B cell (primary cell): ENCODE measurements around the gene CRY2.

Source experiments
- EZH2 ChIP-seq: IDR thresholded peaks from 2 replicates; pipeline ENCODE4 v1.6.1; 2012; ENCODE audit warnings: borderline replicate concordance, low read depth, mild to moderate bottlenecking, moderate library complexity, low read length; ENCODE audit not compliant: insufficient read depth, poor library complexity, severe bottlenecking
- TF ChIP-seq, protein P1 (sequence below): fragments of 200-600 bp; IDR thresholded peaks from one replicate; pipeline ENCODE4 v1.8.0; 2022; ENCODE audit warnings: antibody characterized with exemption, mild to moderate bottlenecking

GRCh38 chr11:45890886-45891550 lies 43.7 kb downstream of the CRY2 start:
- TF ChIP-seq, protein P1, sequence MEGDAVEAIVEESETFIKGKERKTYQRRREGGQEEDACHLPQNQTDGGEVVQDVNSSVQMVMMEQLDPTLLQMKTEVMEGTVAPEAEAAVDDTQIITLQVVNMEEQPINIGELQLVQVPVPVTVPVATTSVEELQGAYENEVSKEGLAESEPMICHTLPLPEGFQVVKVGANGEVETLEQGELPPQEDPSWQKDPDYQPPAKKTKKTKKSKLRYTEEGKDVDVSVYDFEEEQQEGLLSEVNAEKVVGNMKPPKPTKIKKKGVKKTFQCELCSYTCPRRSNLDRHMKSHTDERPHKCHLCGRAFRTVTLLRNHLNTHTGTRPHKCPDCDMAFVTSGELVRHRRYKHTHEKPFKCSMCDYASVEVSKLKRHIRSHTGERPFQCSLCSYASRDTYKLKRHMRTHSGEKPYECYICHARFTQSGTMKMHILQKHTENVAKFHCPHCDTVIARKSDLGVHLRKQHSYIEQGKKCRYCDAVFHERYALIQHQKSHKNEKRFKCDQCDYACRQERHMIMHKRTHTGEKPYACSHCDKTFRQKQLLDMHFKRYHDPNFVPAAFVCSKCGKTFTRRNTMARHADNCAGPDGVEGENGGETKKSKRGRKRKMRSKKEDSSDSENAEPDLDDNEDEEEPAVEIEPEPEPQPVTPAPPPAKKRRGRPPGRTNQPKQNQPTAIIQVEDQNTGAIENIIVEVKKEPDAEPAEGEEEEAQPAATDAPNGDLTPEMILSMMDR, result no peak
- TF ChIP-seq EZH2, result no peak
